Measurements from ENCODE around the gene KPNA4. TPM values are rescaled to one million over a fixed set of nuclear protein-coding genes. Genes with fewer than 3 reads are reported as not detected.
"Not testable (repeated sequence)": the region's sequence is repeated elsewhere in the genome, so short reads cannot be mapped to it uniquely, and the experiment has no call there.

Gene KPNA4
- total RNA-seq, 1 donor from 2014 or later, result 24.8 TPM

- Histone ChIP-seq H3K4me3 (no peak overlapping the region), H3K4me1 (no peaks in the 10 kb centered on the region), H3K27ac (no peak overlapping the region), H3K27me3 (no peaks in the 10 kb centered on the region), H3K36me3 (no peaks in the 10 kb centered on the region), H3K9me3 (no peaks in the 10 kb centered on the region)
- intact Hi-C loops (cut with DNase I), result no loop called here
- TF ChIP-seq POLR2AphosphoS5 (IDR thresholded peaks at IDR 0.05; ENCODE audit: insufficient read depth in 1 of 2, low read depth in 1 of 2), result no peak
- no peak for TF ChIP-seq POLR2A (IDR thresholded peaks at IDR 0.05)
- no peak for TF ChIP-seq CTCF (IDR thresholded peaks at IDR 0.05)
- DNase-seq (ENCODE audit: extremely low spot score in 2 of 2), result no peak
These were observed 43.5 kb upstream of the KPNA4 start for GRCh38 chr3:160608870-160609269.

- no peak for TF ChIP-seq POLR2A (IDR thresholded peaks at IDR 0.05)
- TF ChIP-seq CTCF (IDR thresholded peaks at IDR 0.05), result no peak
- TF ChIP-seq POLR2AphosphoS5 (IDR thresholded peaks at IDR 0.05; ENCODE audit: insufficient read depth in 1 of 2, low read depth in 1 of 2), result no peak
- intact Hi-C loops (cut with DNase I), result no loop called here
These were observed 42.5 kb upstream of the KPNA4 start for GRCh38 chr3:160607826-160608225.

GRCh38 chr3:160605315-160605714 is 39.9 kb upstream of the KPNA4 start:
- no peaks in the 10 kb centered on the region for H3K36me3 ChIP-seq

More at GRCh38 chr3:160607826-160608225, 42.5 kb upstream of the KPNA4 start:
- Histone ChIP-seq H3K27me3 (no peaks in the 10 kb centered on the region), H3K4me1 (no peaks in the 10 kb centered on the region), H3K36me3 (no peaks in the 10 kb centered on the region), H3K27ac (no peak overlapping the region), H3K9me3 (no peaks in the 10 kb centered on the region), H3K4me3 (no peak overlapping the region)
- no peak for DNase-seq (ENCODE audit: extremely low spot score in 2 of 2)

GRCh38 chr3:160603845-160604244 is 38.5 kb upstream of the KPNA4 start:
- H3K9me3 ChIP-seq; H3K4me1 ChIP-seq; H3K27me3 ChIP-seq; H3K27ac ChIP-seq; intact Hi-C loops (cut with DNase I); DNase-seq (ENCODE audit: extremely low spot score in 2 of 2); H3K36me3 ChIP-seq; H3K4me3 ChIP-seq: not testable (repeated sequence)

More at GRCh38 chr3:160605315-160605714, 39.9 kb upstream of the KPNA4 start:
- H3K4me1 ChIP-seq, result no peaks in the 10 kb centered on the region
- H3K9me3 ChIP-seq, result no peaks in the 10 kb centered on the region
- TF ChIP-seq CTCF (IDR thresholded peaks at IDR 0.05) (no peak), POLR2A (IDR thresholded peaks at IDR 0.05) (no peak), POLR2AphosphoS5 (IDR thresholded peaks at IDR 0.05; ENCODE audit: insufficient read depth in 1 of 2, low read depth in 1 of 2) (no peak)
- H3K4me3 ChIP-seq, result no peak overlapping the region
- no peak for DNase-seq (ENCODE audit: extremely low spot score in 2 of 2)
- intact Hi-C loops (cut with DNase I), result no loop called here
- H3K27me3 ChIP-seq, result no peaks in the 10 kb centered on the region
- H3K27ac ChIP-seq, result no peak overlapping the region

- no peak overlapping the region for H3K4me3 ChIP-seq
- no peak overlapping the region for H3K27ac ChIP-seq
- TF ChIP-seq CTCF (IDR thresholded peaks at IDR 0.05) (no peak), POLR2A (IDR thresholded peaks at IDR 0.05) (no peak), POLR2AphosphoS5 (IDR thresholded peaks at IDR 0.05; ENCODE audit: insufficient read depth in 1 of 2, low read depth in 1 of 2) (no peak)
- no peaks in the 10 kb centered on the region for H3K36me3 ChIP-seq
- no peaks in the 10 kb centered on the region for H3K27me3 ChIP-seq
- no peak for DNase-seq (ENCODE audit: extremely low spot score in 2 of 2)
- H3K4me1 ChIP-seq, result no peaks in the 10 kb centered on the region
- intact Hi-C loops (cut with DNase I), result no loop called here
- H3K9me3 ChIP-seq, result no peaks in the 10 kb centered on the region
These were observed 36.9 kb upstream of the KPNA4 start for GRCh38 chr3:160602259-160602658.

GRCh38 chr3:160601288-160601687 is 35.9 kb upstream of the KPNA4 start:
- Histone ChIP-seq H3K27ac (no peak overlapping the region), H3K4me3 (no peak overlapping the region), H3K9me3 (no peaks in the 10 kb centered on the region), H3K4me1 (no peaks in the 10 kb centered on the region), H3K36me3 (no peaks in the 10 kb centered on the region), H3K27me3 (no peaks in the 10 kb centered on the region)
- no peak for TF ChIP-seq POLR2A (IDR thresholded peaks at IDR 0.05)
- TF ChIP-seq CTCF (IDR thresholded peaks at IDR 0.05), result no peak
- TF ChIP-seq POLR2AphosphoS5 (IDR thresholded peaks at IDR 0.05; ENCODE audit: insufficient read depth in 1 of 2, low read depth in 1 of 2), result no peak
- no peak for DNase-seq (ENCODE audit: extremely low spot score in 2 of 2)
- intact Hi-C loops (cut with DNase I), result no loop called here
